Stimulated activated CD4-positive, alpha-beta T cell treated with anti-CD3 and anti-CD28 coated beads, TNF-alpha, amount 100 ng/mL, for 24 hours (primary cell): ENCODE data around the gene ARSB.

Experiments
- DNase-seq, 3 experiments: peaks; one replicate each; pipeline ENCODE4 v3.0.0-alpha.2; 2020; ENCODE audit warnings: low read depth in 3 of 3

ARSB gene

DNA sequence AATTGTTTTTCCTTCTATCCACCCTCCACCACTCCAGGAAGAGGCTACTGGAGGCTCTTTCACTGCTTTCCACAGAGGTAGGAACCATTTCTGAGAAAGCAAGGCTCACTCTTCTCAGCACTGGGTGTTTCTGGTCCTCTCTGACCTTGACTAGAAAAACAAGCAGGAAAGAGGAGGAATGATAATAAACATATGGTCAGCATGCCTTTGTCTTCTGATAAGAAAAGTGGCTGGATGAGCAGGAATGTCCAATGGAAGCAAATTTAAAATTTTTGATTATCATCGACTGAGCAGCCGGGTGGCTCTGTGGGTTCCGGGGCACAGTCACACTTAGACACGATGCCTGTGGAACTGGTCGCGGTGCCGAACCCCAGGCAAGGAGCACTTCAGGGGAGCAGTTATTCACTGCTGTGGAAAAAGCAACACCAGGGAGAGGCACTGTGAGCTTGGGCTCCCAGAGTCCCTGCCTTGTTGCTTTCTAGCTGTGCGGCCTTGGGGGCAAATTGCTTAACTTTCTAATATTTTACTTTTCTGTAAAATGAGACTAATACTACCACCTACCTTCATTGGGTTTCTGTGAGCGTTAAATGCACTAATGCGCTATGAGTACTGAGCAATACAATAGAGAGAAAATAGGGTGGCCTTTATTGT is 179.5 kb downstream of the ARSB start:
- DNase-seq: no peak

- no peak for DNase-seq
Measured at GRCh38 chr5:78804995-78805394, 180.1 kb downstream of the ARSB start.

- no peak for DNase-seq
Measured at GRCh38 chr5:78803941-78804340, 181.2 kb downstream of the ARSB start.

DNA sequence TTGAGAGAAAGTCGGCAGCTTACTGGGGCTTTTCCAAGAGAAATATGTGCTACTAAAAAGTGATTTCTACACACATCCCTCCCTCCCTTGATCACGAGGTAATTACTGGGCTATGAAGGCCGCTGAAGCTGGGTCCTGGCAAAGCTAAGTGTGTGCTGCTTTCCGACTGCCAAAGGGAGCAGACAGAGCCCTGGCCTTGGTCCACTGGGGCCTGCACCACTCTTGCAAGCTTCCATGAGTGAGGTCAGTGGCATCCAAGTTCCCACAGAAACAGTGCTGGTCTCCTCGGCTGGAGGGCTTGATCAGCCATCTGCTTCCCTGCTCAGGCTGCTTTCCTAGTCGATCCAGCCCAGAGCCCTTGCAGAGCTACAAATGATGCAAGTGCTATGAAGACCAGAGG is 181.8 kb downstream of the ARSB start:
- DNase-seq: no peak

DNA sequence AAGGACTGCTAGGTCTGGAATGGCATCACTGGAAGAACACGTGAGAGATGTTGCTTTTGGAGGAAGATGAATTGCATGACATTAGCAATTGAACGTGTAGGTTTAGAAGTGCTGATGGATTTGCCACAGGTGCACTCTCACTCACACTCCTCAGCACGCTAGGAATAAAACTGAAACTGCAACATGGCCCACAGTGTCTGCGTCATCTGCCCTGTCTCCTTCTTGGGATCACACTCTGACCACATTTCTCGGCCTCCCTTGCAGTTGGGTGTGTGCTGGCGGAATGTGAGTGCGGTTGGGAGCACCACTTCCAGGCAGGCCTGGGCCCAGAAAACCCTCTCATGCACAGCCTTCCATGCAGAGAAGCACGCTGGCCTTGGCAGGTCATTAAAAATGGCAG is 183.7 kb downstream of the ARSB start:
- DNase-seq: no peak

DNA sequence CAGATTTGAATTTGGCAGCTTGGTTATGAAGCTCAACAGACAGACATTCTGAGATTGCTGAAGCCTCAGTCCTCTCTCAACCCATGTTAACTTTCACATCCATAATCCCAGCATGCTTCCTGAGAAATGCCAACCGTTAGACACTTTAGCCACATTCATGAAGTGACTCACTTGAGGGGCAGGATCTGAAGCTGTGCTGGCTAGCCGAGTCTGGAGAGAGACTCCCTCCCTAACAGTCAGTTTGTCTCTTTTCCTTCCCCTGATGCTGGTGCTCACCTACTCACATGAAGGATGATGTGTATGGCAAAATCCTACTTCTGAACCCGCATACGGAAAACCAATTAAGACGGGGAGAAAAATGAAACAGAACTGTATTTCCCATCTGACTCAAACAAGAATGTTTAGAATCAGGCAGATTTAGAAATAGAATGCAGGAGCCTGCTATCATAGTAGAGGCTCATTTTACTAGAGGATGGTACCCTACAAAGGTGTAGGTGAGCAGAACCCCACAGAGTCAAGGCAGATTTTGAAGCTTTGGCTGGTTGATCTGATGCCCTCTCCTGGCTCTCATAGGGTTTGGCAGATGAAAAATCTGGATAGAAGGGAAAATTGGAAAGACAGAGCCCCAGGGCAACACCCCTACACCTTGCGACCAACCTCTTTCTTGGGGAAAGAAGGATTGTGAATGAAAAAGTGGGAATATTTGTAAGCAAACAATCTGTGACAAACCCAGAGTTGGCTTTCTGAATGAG is 185.7 kb downstream of the ARSB start:
- no peak for DNase-seq

- no peak for DNase-seq
Measured at GRCh38 chr5:78798673-78799029, 186.5 kb downstream of the ARSB start.

DNA sequence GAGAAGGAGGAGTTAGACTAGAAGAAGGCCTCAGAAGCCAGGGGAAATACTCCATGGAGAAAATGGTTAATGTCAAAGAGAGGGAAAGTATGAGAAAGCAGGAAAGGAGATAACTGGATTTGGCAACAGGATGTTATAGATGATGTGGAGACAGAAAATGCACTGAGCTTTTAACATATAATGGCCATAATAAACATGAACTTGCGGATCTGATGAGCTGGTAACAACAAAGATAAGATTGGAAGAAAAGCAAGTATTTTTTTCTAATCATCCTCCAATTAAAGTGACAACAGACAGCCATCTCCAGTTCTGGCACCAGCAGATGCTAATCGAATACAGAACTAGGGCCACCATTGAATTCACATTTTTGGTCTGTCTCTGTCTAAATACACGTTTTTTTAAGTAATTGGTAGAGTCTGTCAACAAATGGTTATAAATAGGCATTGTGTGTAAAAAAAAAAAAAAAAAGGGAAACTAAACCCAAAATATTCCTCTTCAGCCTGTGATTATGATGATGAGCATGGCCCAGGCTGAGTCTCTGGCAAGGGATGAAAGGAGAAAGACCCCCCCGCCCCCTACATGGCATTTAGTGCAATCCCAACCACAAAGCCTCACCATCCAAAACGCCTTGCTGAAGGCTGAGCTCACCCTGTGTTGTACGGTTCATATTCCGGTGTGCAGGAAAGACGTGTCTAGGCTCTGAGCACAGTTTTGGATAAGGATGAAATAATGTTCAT is 187.0 kb downstream of the ARSB start:
- no peak for DNase-seq

DNA sequence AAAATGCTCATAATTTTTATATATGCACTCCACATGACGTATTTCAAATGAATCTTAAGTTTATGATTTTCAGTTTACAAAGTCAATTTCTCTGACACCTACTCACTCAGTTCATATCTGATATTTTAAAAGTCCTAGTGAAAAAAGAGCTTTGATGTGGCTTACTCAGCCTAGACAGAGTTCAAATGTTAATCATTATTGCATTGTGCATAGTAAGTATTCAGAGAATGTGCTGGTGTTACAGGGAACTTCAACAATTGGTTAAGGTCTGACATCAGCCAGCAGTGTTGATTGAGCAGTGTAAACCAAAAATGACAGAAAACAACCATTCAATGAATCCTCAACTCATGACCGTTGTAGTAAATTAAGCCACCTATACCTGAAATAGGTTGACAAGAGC is 189.4 kb downstream of the ARSB start:
- DNase-seq: no peak

GRCh38 chr5:78794693-78795215 is 190.4 kb downstream of the ARSB start:
- no peak for DNase-seq

DNA sequence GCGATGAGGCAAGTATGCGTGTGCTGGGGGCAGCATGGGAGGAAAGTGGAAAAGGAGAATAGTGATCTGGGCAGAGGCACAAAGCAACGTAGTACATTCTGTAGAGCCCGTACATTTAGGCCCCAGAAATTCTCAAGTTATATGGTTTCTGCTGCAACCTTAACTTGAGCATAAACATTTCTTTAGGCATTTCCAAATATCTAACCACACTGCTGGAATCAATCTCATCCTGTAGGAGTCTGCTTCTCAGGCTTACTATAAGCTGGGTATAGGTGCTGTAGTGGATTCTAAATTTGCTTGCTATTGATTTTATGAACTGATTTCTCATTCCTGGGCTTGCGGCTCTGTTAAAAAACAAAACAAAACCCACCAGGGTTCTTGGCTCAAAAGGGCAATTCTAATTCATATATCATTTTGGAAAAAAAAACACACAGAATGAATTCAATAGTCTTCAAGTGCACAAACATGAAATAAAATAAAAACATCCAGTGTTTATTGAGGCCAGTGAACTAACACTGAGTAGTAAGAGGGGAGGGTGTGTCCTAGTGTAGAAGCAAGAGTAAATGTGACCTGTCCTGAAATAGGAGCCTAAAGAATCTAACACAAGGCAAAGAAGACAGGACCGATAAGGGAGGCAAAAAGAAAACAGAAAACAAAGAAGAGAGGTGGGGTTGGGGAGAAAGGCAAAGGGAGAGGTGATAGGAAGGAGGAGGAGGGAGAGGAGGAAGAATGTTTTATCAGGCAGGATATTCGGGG is 191.0 kb downstream of the ARSB start:
- DNase-seq: no peak

DNA sequence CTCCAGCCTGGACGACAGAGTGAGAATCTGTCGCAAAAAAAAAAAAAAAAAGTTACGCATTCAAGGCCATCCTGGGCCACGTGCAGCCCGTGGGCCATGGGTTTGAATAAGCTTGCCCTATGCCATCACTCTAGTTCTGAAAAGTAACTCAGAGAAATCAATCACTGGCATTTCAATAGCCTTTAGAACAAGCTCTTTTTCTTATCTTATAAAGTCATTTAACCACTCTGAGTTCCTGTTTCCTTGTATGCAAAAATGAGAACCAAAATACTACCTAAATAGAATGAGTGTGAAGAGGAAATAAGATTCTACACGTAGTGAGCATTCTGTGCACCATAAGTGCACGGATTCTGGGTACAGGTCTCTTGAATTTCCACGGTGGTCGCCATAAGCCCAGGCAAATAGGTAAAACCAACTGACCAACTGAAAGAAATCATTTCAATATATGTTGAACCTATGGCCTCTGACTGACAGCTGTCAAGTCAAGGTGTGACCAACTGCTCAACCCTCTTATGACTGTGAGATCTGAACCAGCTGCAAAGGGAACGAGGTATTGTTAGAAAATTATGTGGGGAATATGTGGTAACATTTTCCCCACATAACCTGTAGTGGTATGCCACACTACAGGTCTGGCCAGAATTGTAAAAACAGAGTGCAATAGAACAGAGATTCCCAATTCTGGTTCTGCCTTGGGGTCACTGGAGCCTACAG is 192.6 kb downstream of the ARSB start:
- no peak for DNase-seq

GRCh38 chr5:78791501-78792100 is 193.5 kb downstream of the ARSB start:
- DNase-seq: no peak

- no peak for DNase-seq
Measured at GRCh38 chr5:78787783-78788182, 197.3 kb downstream of the ARSB start.

- DNase-seq: no peak
Measured at GRCh38 chr5:78785454-78785853, 199.7 kb downstream of the ARSB start.

GRCh38 chr5:78783434-78784130 is 201.5 kb downstream of the ARSB start:
- no peak for DNase-seq

GRCh38 chr5:78782728-78783127 is 202.4 kb downstream of the ARSB start:
- DNase-seq: no peak

DNA sequence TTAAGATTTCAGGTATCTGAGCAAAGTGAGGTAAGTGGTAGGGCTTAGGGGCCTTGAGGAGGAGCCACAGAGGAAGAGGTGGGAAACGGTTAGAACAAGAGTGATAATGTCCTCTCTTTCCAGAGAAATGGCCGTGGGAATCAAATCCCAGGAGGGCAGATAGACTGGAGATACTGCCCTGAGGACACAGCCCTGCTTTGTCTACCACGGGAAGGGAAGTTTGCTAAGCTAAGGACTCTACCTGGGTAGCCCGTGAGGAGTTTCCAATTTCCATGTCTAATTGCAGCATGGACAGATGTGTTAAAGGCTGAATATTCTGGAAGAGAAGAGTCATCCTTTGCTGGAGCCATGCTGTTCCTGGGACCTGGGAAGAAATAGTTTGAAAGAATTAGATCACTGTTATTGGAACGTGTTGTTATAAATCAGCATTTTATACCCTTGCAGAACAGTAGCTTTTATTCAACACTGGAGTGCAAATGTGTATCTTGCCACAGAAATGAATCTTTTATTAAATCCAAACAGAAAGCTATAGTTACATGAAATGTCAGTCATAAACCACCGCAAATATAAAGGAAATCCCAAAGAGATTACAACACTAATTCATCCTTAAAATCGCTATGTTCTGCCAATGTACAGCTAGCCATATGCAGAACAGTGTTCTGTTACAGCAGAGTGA is 203.4 kb downstream of the ARSB start:
- no peak for DNase-seq

DNA sequence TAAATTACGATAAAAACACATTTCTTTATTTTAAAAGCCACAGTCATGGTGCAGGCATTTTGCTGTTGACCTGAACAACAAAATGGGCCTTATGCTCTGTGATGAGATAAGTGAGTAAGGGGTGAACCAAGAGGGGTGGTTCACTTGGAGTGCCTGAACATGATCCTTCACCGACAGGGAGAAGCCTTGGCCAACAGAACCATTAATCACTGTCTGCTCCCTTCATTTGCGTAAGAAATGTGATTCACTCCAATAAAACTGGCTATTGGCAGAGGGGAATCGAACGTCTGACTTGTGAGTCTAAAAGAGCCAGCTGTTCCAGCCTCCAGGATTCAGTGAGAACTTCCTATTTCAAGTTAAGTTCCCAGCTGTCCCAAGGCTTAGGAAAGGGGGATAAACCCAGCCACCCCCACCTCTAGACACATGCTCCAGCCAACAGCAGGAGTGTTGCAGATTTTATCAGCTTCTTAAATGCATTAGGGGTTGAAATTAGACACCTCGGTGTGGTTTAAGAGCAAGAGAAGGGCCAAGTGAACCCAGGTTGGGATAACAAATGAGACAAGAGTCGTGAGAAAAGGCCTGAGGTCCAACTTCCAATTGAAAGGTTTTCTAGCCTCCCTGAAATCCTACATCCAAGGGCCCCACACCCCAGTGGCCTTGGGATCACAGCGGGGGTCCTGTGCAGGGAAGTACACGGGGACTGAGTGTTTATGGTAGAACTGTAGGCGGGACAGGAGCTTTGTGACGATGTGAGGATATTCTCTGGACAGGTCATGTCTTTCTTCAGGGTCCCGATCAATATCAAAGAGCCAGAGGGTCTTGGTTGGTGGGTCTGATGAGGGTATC is 205.1 kb downstream of the ARSB start:
- no peak for DNase-seq
